CD4-positive, alpha-beta T cell (primary cell): Measurements from ENCODE around the gene MYO15B. TPM values are rescaled to one million over a fixed set of nuclear protein-coding genes. Genes with fewer than 3 reads are reported as not detected.

Experiments
- ATAC-seq: fragments of 200-7000 bp; cut with Tn5 transposase; one replicate; pipeline ENCODE4 v1.10.0; 2022; ENCODE audit warnings: mild to moderate bottlenecking; ENCODE audit not compliant: poor library complexity
- CTCF ChIA-PET: fragments of 350-600 bp; sonication (Branson Sonifier 250); formaldehyde crosslinking; loops from one replicate; lab custom pipeline; 2021; ENCODE audit warnings: antibody characterized with exemption, inconsistent platforms; lab: Charles Lee
- POLR2A ChIA-PET: fragments of 350-600 bp; sonication (Branson Sonifier 250); formaldehyde crosslinking; loops from one replicate; lab custom pipeline; 2021; ENCODE audit warnings: antibody characterized with exemption, inconsistent platforms; lab: Charles Lee
- DNase-seq, 14 experiments: peaks; one replicate each; pipeline ENCODE4 v3.0.0-alpha.2; 2013 to 2020; ENCODE audit warnings: mixed read lengths in 2 of 14
- H3K27ac ChIP-seq, 2 donors: one replicate each; pipeline versions ENCODE4 v1.5.1 to v1.7.0; 2013; ENCODE audit warnings: low read length in 2 of 2, low read depth in 1 of 2, mild to moderate bottlenecking in 1 of 2
- H3K27me3 ChIP-seq, 2 experiments: 1 replicate in 1 of 2; 2 replicates in 1 of 2; pipeline versions ENCODE4 v1.6.1 to v1.7.0; 2013; ENCODE audit warnings: low read length in 2 of 2, control low read depth in 1 of 2, mild to moderate bottlenecking in 1 of 2, moderate library complexity in 1 of 2; ENCODE audit not compliant: insufficient read depth in 2 of 2, control insufficient read depth in 1 of 2
- H3K36me3 ChIP-seq: one replicate; pipeline ENCODE4 v1.6.1; 2013; ENCODE audit warnings: low read length, control low read depth; ENCODE audit not compliant: insufficient read depth
- H3K4me1 ChIP-seq: one replicate; pipeline ENCODE4 v1.6.1; 2013; ENCODE audit warnings: low read length, control low read depth; ENCODE audit not compliant: insufficient read depth
- H3K4me3 ChIP-seq: one replicate; pipeline ENCODE4 v1.5.1; 2013; ENCODE audit warnings: mild to moderate bottlenecking, low read length, moderate library complexity
- H3K9me3 ChIP-seq, 2 experiments: 1 replicate in 1 of 2; 2 replicates in 1 of 2; pipeline versions ENCODE4 v1.6.1 to v1.7.0; 2013; ENCODE audit warnings: low read length in 2 of 2, mild to moderate bottlenecking in 2 of 2, control low read depth in 1 of 2, moderate library complexity in 1 of 2; ENCODE audit not compliant: control insufficient read depth in 1 of 2, insufficient read depth in 1 of 2
- H3K27ac Mint-ChIP-seq: one replicate; pipeline ENCODE4 v1.8.0; 2020; ENCODE audit warnings: mixed read lengths
- H3K27me3 Mint-ChIP-seq: one replicate; pipeline ENCODE4 v1.8.0; 2021; ENCODE audit warnings: mixed read lengths
- H3K36me3 Mint-ChIP-seq: one replicate; pipeline ENCODE4 v1.8.0; 2021; ENCODE audit warnings: low read depth, mixed read lengths
- H3K4me1 Mint-ChIP-seq: one replicate; pipeline ENCODE4 v1.8.0; 2021; ENCODE audit warnings: low read depth, mixed read lengths
- H3K4me3 Mint-ChIP-seq: one replicate; pipeline ENCODE4 v1.8.0; 2020; ENCODE audit warnings: mild to moderate bottlenecking, mixed read lengths
- H3K9me3 Mint-ChIP-seq: one replicate; pipeline ENCODE4 v1.8.0; 2020; ENCODE audit warnings: mixed read lengths
- intact Hi-C, 2 experiments: fragments of 100-400 bp; cut with DNase I in 1 of 2; cut with micrococcal nuclease in 1 of 2; formaldehyde crosslinking; loops; one replicate each; pipeline versions ENCODE4 v1.15.1 to v1.9.0; 2023 to 2025; cut with DNase I, micrococcal nuclease
- total RNA-seq, 174 experiments: library from RNA in 2 of 174; stranded (reverse) in 2 of 174; gene quantifications; one replicate each; pipeline ENCODE4 v1.2.3 and lab custom pipeline; 2021 to 2026
- TF ChIP-seq, protein P1 (sequence below): fragments of 200-600 bp; IDR thresholded peaks from one replicate; pipeline ENCODE4 v1.8.0; 2022; ENCODE audit warnings: antibody characterized with exemption, mild to moderate bottlenecking

MYO15B gene
- total RNA-seq, 2 experiments from 2014 or later = 202 to 209 TPM

GRCh38 chr17:75566416-75566815 is 21.2 kb upstream of the MYO15B start:
- POLR2A ChIA-PET = no interaction called here
- intact Hi-C loops = no loop called here
- DNase-seq (no peak), ATAC-seq (no peak)
- H3K4me1 ChIP-seq = peaks cover 2% of the 10 kb centered on the region
- peaks cover 42% of the 10 kb centered on the region for H3K36me3 ChIP-seq
- no peaks in the 10 kb centered on the region for H3K4me1 Mint-ChIP-seq
- TF ChIP-seq, protein P1, sequence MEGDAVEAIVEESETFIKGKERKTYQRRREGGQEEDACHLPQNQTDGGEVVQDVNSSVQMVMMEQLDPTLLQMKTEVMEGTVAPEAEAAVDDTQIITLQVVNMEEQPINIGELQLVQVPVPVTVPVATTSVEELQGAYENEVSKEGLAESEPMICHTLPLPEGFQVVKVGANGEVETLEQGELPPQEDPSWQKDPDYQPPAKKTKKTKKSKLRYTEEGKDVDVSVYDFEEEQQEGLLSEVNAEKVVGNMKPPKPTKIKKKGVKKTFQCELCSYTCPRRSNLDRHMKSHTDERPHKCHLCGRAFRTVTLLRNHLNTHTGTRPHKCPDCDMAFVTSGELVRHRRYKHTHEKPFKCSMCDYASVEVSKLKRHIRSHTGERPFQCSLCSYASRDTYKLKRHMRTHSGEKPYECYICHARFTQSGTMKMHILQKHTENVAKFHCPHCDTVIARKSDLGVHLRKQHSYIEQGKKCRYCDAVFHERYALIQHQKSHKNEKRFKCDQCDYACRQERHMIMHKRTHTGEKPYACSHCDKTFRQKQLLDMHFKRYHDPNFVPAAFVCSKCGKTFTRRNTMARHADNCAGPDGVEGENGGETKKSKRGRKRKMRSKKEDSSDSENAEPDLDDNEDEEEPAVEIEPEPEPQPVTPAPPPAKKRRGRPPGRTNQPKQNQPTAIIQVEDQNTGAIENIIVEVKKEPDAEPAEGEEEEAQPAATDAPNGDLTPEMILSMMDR = no peak
- no peak overlapping the region for H3K4me3 Mint-ChIP-seq
- H3K27me3 Mint-ChIP-seq = no peaks in the 10 kb centered on the region
- H3K36me3 Mint-ChIP-seq = peaks cover 19% of the 10 kb centered on the region
- no peak overlapping the region for H3K4me3 ChIP-seq
- CTCF ChIA-PET = no interaction called here
- no peaks in the 10 kb centered on the region for H3K9me3 ChIP-seq
- H3K27ac Mint-ChIP-seq = no peak overlapping the region
- H3K9me3 Mint-ChIP-seq = no peaks in the 10 kb centered on the region
- H3K27ac ChIP-seq = no peak overlapping the region
- H3K27me3 ChIP-seq = no peaks in the 10 kb centered on the region

- Mint-ChIP-seq H3K36me3 (peaks cover 19% of the 10 kb centered on the region), H3K4me3 (no peak overlapping the region), H3K27ac (no peak overlapping the region), H3K4me1 (no peaks in the 10 kb centered on the region), H3K9me3 (no peaks in the 10 kb centered on the region), H3K27me3 (no peaks in the 10 kb centered on the region)
- no peaks in the 10 kb centered on the region for H3K27me3 ChIP-seq
- H3K36me3 ChIP-seq = peaks cover 42% of the 10 kb centered on the region
- DNase-seq (no peak), ATAC-seq (no peak)
- peaks cover 6% of the 10 kb centered on the region for H3K4me1 ChIP-seq
- CTCF ChIA-PET = no interaction called here
- POLR2A ChIA-PET = interaction anchor here (0.7 kb wide), 1 partner anchor 84 kb away, joined by 3 read pairs; no protein-coding TSS in a partner anchor
- H3K4me3 ChIP-seq = no peak overlapping the region
- no peaks in the 10 kb centered on the region for H3K9me3 ChIP-seq
- H3K27ac ChIP-seq = no peak overlapping the region
- TF ChIP-seq, protein P1 = no peak
- intact Hi-C loops = no loop called here
Observed at GRCh38 chr17:75566834-75567233, 20.8 kb upstream of the MYO15B start.

- peaks cover 12% of the 10 kb centered on the region for H3K36me3 Mint-ChIP-seq
- no peaks in the 10 kb centered on the region for H3K27me3 ChIP-seq
- DNase-seq (no peak), ATAC-seq (no peak)
- peaks cover 30% of the 10 kb centered on the region for H3K36me3 ChIP-seq
- ChIA-PET POLR2A (no interaction called here), CTCF (no interaction called here)
- peaks cover 6% of the 10 kb centered on the region for H3K4me1 ChIP-seq
- TF ChIP-seq, protein P1 = no peak
- no peak overlapping the region for H3K4me3 ChIP-seq
- no peaks in the 10 kb centered on the region for H3K27me3 Mint-ChIP-seq
- no peaks in the 10 kb centered on the region for H3K9me3 Mint-ChIP-seq
- H3K27ac ChIP-seq = no peak overlapping the region
- no peak overlapping the region for H3K27ac Mint-ChIP-seq
- intact Hi-C loops = no loop called here
- H3K4me1 Mint-ChIP-seq = no peaks in the 10 kb centered on the region
- no peaks in the 10 kb centered on the region for H3K9me3 ChIP-seq
- no peak overlapping the region for H3K4me3 Mint-ChIP-seq
Observed at GRCh38 chr17:75568412-75569255, 19.0 kb upstream of the MYO15B start.
